SK-N-SH (cell line): Measurements from ENCODE around the gene ARHGAP10. TPM values are rescaled to one million over a fixed set of nuclear protein-coding genes. Genes with fewer than 3 reads are reported as not detected.

Experiments
- CTCF ChIA-PET: fragments of 300-600, 350-600 bp; formaldehyde crosslinking; extraction: SDS; loops from one replicate; lab custom pipeline; 2021; lab: Yijun Ruan, JAX
- POLR2A ChIA-PET: fragments of 350-600 bp; sonication (Branson Sonifier 250); formaldehyde crosslinking; extraction: SDS; loops from one replicate; lab custom pipeline; 2020; ENCODE audit warnings: antibody characterized with exemption, inconsistent platforms; lab: Yijun Ruan, JAX
- DNase-seq: peaks from one replicate; pipeline ENCODE4 v3.0.0; 2012
- H2AFZ ChIP-seq: fragments of 200-600 bp; sonication (generic); 2 replicates; pipeline ENCODE4 v1.8.1; 2016; ENCODE audit warnings: antibody characterized with exemption, mild to moderate bottlenecking, low read depth
- H3F3A ChIP-seq: fragments of 200-600 bp; sonication (generic); replicated peaks from 2 replicates; pipeline ENCODE3; 2016; ENCODE audit warnings: antibody characterized with exemption, mild to moderate bottlenecking; ENCODE audit not compliant: insufficient read depth
- H3K27ac ChIP-seq, 2 experiments: fragments of 200-500 bp in 1 of 2; fragments of 200-600 bp in 1 of 2; sonication (Bioruptor generic) in 1 of 2; sonication (generic), shearing (Covaris generic) in 1 of 2; 2 replicates each; pipeline versions ENCODE4 v1.5.1 to v1.6.1; 2014 to 2016; ENCODE audit warnings: low read depth in 2 of 2, inconsistent platforms in 1 of 2, low read length in 1 of 2, mild to moderate bottlenecking in 1 of 2, mixed read lengths in 1 of 2
- H3K27me3 ChIP-seq: fragments of 200-600 bp; sonication (generic), shearing (Covaris generic); 2 replicates; pipeline ENCODE4 v1.6.1; 2016; ENCODE audit warnings: mixed run types; ENCODE audit not compliant: insufficient read depth
- H3K36me3 ChIP-seq, 2 experiments: fragments of 200-500 bp in 1 of 2; fragments of 200-600 bp in 1 of 2; sonication (Bioruptor generic) in 1 of 2; sonication (generic) in 1 of 2; replicated peaks in 1 of 2; 2 replicates each; pipeline versions ENCODE3 to v1.5.1; 2014 to 2016; ENCODE audit warnings: low read length in 1 of 2, mild to moderate bottlenecking in 1 of 2; ENCODE audit not compliant: insufficient read depth in 2 of 2, control insufficient read depth in 1 of 2
- H3K4me1 ChIP-seq, 2 experiments: fragments of 200-500 bp in 1 of 2; fragments of 200-600 bp in 1 of 2; sonication (Bioruptor generic) in 1 of 2; sonication (generic), shearing (Covaris generic) in 1 of 2; 2 replicates each; pipeline versions ENCODE4 v1.5.1 to v1.6.1; 2014 to 2016; ENCODE audit warnings: low read depth in 1 of 2, low read length in 1 of 2, mixed run types in 1 of 2; ENCODE audit not compliant: insufficient read depth in 2 of 2, control insufficient read depth in 1 of 2
- H3K4me2 ChIP-seq: fragments of 200-600 bp; sonication (generic), shearing (Covaris generic); 2 replicates; pipeline ENCODE4 v1.6.1; 2017; ENCODE audit warnings: mixed run types
- H3K4me3 ChIP-seq, 2 experiments: fragments of 200-500 bp in 1 of 2; fragments of 200-600 bp in 1 of 2; sonication (Bioruptor generic) in 1 of 2; sonication (generic), shearing (Covaris generic) in 1 of 2; 2 replicates each; pipeline versions ENCODE4 v1.5.1 to v1.8.1; 2014 to 2016; ENCODE audit warnings: low read depth in 2 of 2, inconsistent platforms in 1 of 2, low read length in 1 of 2, mild to moderate bottlenecking in 1 of 2, mixed read lengths in 1 of 2, moderate library complexity in 1 of 2
- H3K79me2 ChIP-seq: fragments of 200-600 bp; sonication (generic); 2 replicates; pipeline ENCODE4 v1.8.1; 2017; ENCODE audit warnings: mild to moderate bottlenecking; ENCODE audit not compliant: insufficient read depth
- H3K9ac ChIP-seq: fragments of 200-600 bp; sonication (generic); 2 replicates; pipeline ENCODE4 v1.6.1; 2017; ENCODE audit warnings: mixed run types
- H3K9me2 ChIP-seq: fragments of 200-600 bp; sonication (generic); 2 replicates; pipeline ENCODE4 v1.6.1; 2017; ENCODE audit warnings: mixed run types
- H3K9me3 ChIP-seq: fragments of 200-600 bp; sonication (generic); 2 replicates; pipeline ENCODE4 v1.6.1; 2017; ENCODE audit warnings: mixed run types, mild to moderate bottlenecking, moderate library complexity
- H4K20me1 ChIP-seq: fragments of 200-600 bp; sonication (generic); 2 replicates; pipeline ENCODE4 v1.6.1; 2017; ENCODE audit warnings: mild to moderate bottlenecking, mixed run types; ENCODE audit not compliant: insufficient read depth
- FOSL2 ChIP-seq: IDR thresholded peaks from 2 replicates; pipeline ENCODE4 v1.4.0; 2012; ENCODE audit warnings: low read depth, mild to moderate bottlenecking, moderate library complexity, borderline replicate concordance
- JUND ChIP-seq: IDR thresholded peaks from 2 replicates; pipeline ENCODE4 v1.4.0; 2012
- MAX ChIP-seq: IDR thresholded peaks from 2 replicates; pipeline ENCODE4 v1.4.0; 2012; ENCODE audit warnings: low read depth
- MEF2A ChIP-seq: IDR thresholded peaks from 2 replicates; pipeline ENCODE4 v1.4.0; 2012; ENCODE audit warnings: low read depth, borderline replicate concordance
- NRF1 ChIP-seq: IDR thresholded peaks from 2 replicates; pipeline ENCODE4 v1.6.1; 2012; ENCODE audit warnings: low read depth, mild to moderate bottlenecking, low read length
- POLR2AphosphoS5 ChIP-seq: IDR thresholded peaks from 2 replicates; pipeline ENCODE4 v1.6.1; 2012; ENCODE audit warnings: low read depth, low read length
- RFX5 ChIP-seq: IDR thresholded peaks from 2 replicates; pipeline ENCODE4 v1.6.1; 2012; ENCODE audit warnings: mild to moderate bottlenecking, improper control_type of control experiment, low read length
- RXRA ChIP-seq: IDR thresholded peaks from 2 replicates; pipeline ENCODE4 v1.4.0; 2012; ENCODE audit warnings: low read depth, mild to moderate bottlenecking, borderline replicate concordance
- TAF1 ChIP-seq: IDR thresholded peaks from 2 replicates; pipeline ENCODE4 v1.6.1; 2012; ENCODE audit warnings: low read depth, mild to moderate bottlenecking, low read length, moderate library complexity, borderline replicate concordance
- TCF12 ChIP-seq: IDR thresholded peaks from 2 replicates; pipeline ENCODE4 v1.4.0; 2012
- TEAD4 ChIP-seq: IDR thresholded peaks from 2 replicates; pipeline ENCODE4 v1.4.0; 2012; ENCODE audit warnings: mild to moderate bottlenecking, borderline replicate concordance; ENCODE audit not compliant: insufficient read depth
- USF1 ChIP-seq: IDR thresholded peaks from 2 replicates; pipeline ENCODE4 v1.4.0; 2012; ENCODE audit warnings: low read depth, borderline replicate concordance
- YY1 ChIP-seq: IDR thresholded peaks from 2 replicates; pipeline ENCODE4 v1.4.0; 2012; ENCODE audit warnings: low read depth, mild to moderate bottlenecking
- WGBS: methylation state at CpG from one replicate; pipeline ENCODE4 v1.1.6; 2017; ENCODE audit warnings: low lambda C conversion rate; 5-methylcytosine and 5-hydroxymethylcytosine counted together
- polyA plus RNA-seq, 3 experiments: library from polyadenylated mRNA; depleted of rRNA; stranded (reverse); fragments of >200 nt; gene quantifications; 2 replicates each; pipeline ENCODE4 v1.2.3, GENCODE V29; 2012

The ARHGAP10 gene
- polyA plus RNA-seq, 1 of the 3 experiments (the other 2 are of a cell fraction), result 15.1 TPM

- H3K79me2 ChIP-seq, result no peaks in the 10 kb centered on the region
- no peak overlapping the region for H3K4me2 ChIP-seq
- H3K27me3 ChIP-seq, result no peaks in the 10 kb centered on the region
- no peak for TF ChIP-seq MEF2A
- no peak for TF ChIP-seq RFX5
- TF ChIP-seq POLR2AphosphoS5, result no peak
- TF ChIP-seq JUND, result no peak
- no peak for TF ChIP-seq YY1
- no peak for TF ChIP-seq TAF1
- TF ChIP-seq FOSL2, result no peak
- no peak for TF ChIP-seq USF1
- ChIA-PET POLR2A (interaction anchor here (0.6 kb wide), 1 partner anchor 680 kb away, joined by 3 read pairs; no protein-coding TSS in a partner anchor), CTCF (no interaction called here)
- no peaks in the 10 kb centered on the region for H3K9me3 ChIP-seq
- H3F3A ChIP-seq, result no peaks in the 10 kb centered on the region
- H2AFZ ChIP-seq, result no peak overlapping the region
- 100% methylated on average over 1 of the region's 1 CpG for WGBS
- H3K4me3 ChIP-seq, result no peak overlapping the region
- no peak overlapping the region for H3K27ac ChIP-seq
- H3K9me2 ChIP-seq, result no peaks in the 10 kb centered on the region
- peaks cover 16 to 34% of the 10 kb centered on the region in 2 experiments for H3K36me3 ChIP-seq
- peaks cover 0 to 14% of the 10 kb centered on the region in 2 experiments; a peak in 2 of 4 replicates for H3K4me1 ChIP-seq
- no peaks in the 10 kb centered on the region for H4K20me1 ChIP-seq
- no peak overlapping the region for H3K9ac ChIP-seq
- no peak for DNase-seq
Measured at GRCh38 chr4:147965873-147966272, 234.0 kb downstream of the ARHGAP10 start.

GRCh38 chr4:147968641-147969040, 236.8 kb downstream of the ARHGAP10 start:
- no peaks in the 10 kb centered on the region for H3K27me3 ChIP-seq
- no peak overlapping the region for H3K4me2 ChIP-seq
- H3K36me3 ChIP-seq, result peaks cover 11 to 32% of the 10 kb centered on the region in 2 experiments
- TF ChIP-seq TEAD4, result no peak
- no peak for TF ChIP-seq MAX
- no peak for TF ChIP-seq TCF12
- TF ChIP-seq RXRA, result no peak
- TF ChIP-seq MEF2A, result no peak
- no peak for TF ChIP-seq NRF1
- H3K9me3 ChIP-seq, result no peaks in the 10 kb centered on the region
- H3K9me2 ChIP-seq, result no peaks in the 10 kb centered on the region
- H3K27ac ChIP-seq, result peak overlapping the region in 1 of 2 experiments; percentile 71; a peak in 2 of 4 replicates
- no peaks in the 10 kb centered on the region for H4K20me1 ChIP-seq
- H3K4me3 ChIP-seq, result no peak overlapping the region
- H3K9ac ChIP-seq, result no peak overlapping the region
- CTCF ChIA-PET, result interaction anchor here (0.6 kb wide), 1 partner anchor 43 kb away, joined by 3 read pairs; no protein-coding TSS in a partner anchor
- peaks cover 0 to 14% of the 10 kb centered on the region in 2 experiments; a peak in 2 of 4 replicates for H3K4me1 ChIP-seq
- WGBS, result 97% methylated on average over 5 of the region's 5 CpGs
- no peak overlapping the region for H2AFZ ChIP-seq
- DNase-seq, result no peak
- no peaks in the 10 kb centered on the region for H3F3A ChIP-seq
- no peaks in the 10 kb centered on the region for H3K79me2 ChIP-seq
- POLR2A ChIA-PET, result no interaction called here
